ENCODE results near the gene PYROXD2.

- TF ChIP-seq, protein P1, sequence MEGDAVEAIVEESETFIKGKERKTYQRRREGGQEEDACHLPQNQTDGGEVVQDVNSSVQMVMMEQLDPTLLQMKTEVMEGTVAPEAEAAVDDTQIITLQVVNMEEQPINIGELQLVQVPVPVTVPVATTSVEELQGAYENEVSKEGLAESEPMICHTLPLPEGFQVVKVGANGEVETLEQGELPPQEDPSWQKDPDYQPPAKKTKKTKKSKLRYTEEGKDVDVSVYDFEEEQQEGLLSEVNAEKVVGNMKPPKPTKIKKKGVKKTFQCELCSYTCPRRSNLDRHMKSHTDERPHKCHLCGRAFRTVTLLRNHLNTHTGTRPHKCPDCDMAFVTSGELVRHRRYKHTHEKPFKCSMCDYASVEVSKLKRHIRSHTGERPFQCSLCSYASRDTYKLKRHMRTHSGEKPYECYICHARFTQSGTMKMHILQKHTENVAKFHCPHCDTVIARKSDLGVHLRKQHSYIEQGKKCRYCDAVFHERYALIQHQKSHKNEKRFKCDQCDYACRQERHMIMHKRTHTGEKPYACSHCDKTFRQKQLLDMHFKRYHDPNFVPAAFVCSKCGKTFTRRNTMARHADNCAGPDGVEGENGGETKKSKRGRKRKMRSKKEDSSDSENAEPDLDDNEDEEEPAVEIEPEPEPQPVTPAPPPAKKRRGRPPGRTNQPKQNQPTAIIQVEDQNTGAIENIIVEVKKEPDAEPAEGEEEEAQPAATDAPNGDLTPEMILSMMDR (IDR thresholded peaks at IDR 0.05; ENCODE audit: borderline replicate concordance, extremely low read depth, low read length, poor library complexity, severe bottlenecking): no peak
- TF ChIP-seq EZH2 (IDR thresholded peaks at IDR 0.05; ENCODE audit: borderline replicate concordance, low read depth, low read length, severe bottlenecking): no peak
Observed at GRCh38 chr10:98380493-98381339, 34.3 kb downstream of the PYROXD2 start.
